Measurements from ENCODE around the gene RAI14.

RAI14 gene

GRCh38 chr5:34677428-34677827 lies 21.3 kb downstream of the RAI14 start:
- DNase-seq (ENCODE audit: low read depth, low spot score) = no peak
- no peaks in the 10 kb centered on the region for H3K27me3 ChIP-seq (ENCODE audit: insufficient read depth, insufficient read length)
- no peak overlapping the region for H3K4me3 ChIP-seq (ENCODE audit: insufficient read length, low read depth)
- H3K9me3 ChIP-seq (ENCODE audit: insufficient read depth, low read length) = no peaks in the 10 kb centered on the region
- H3K36me3 ChIP-seq (ENCODE audit: insufficient read depth, insufficient read length, low read length) = peaks cover 31% of the 10 kb centered on the region
- TF ChIP-seq ZNF274 (IDR thresholded peaks at IDR 0.05; ENCODE audit: low read depth, low read length) = no peak
- no peak for TF ChIP-seq SUZ12 (IDR thresholded peaks at IDR 0.05; ENCODE audit: extremely low read depth, insufficient read depth, insufficient read length)
- TF ChIP-seq YY1 (IDR thresholded peaks at IDR 0.05; ENCODE audit: insufficient read depth, insufficient read length) = no peak
- no peak overlapping the region for H3K9ac ChIP-seq (ENCODE audit: insufficient read length, low read depth)
- H3K4me1 ChIP-seq (ENCODE audit: insufficient read depth, insufficient read length) = peaks cover 4% of the 10 kb centered on the region

GRCh38 chr5:34680896-34681295 lies 24.8 kb downstream of the RAI14 start:
- peaks cover 6% of the 10 kb centered on the region for H3K4me1 ChIP-seq (ENCODE audit: insufficient read depth, insufficient read length)
- DNase-seq (ENCODE audit: low read depth, low spot score) = no peak
- peaks cover 17% of the 10 kb centered on the region for H3K36me3 ChIP-seq (ENCODE audit: insufficient read depth, insufficient read length, low read length)
- no peak overlapping the region for H3K9ac ChIP-seq (ENCODE audit: insufficient read length, low read depth)
- no peaks in the 10 kb centered on the region for H3K9me3 ChIP-seq (ENCODE audit: insufficient read depth, low read length)
- H3K27me3 ChIP-seq (ENCODE audit: insufficient read depth, insufficient read length) = no peaks in the 10 kb centered on the region
- TF ChIP-seq ZNF274 (IDR thresholded peaks at IDR 0.05; ENCODE audit: low read depth, low read length) = no peak
- no peak for TF ChIP-seq SUZ12 (IDR thresholded peaks at IDR 0.05; ENCODE audit: extremely low read depth, insufficient read depth, insufficient read length)
- TF ChIP-seq YY1 (IDR thresholded peaks at IDR 0.05; ENCODE audit: insufficient read depth, insufficient read length) = no peak
- no peak overlapping the region for H3K4me3 ChIP-seq (ENCODE audit: insufficient read length, low read depth)

GRCh38 chr5:34682926-34683623 lies 26.9 kb downstream of the RAI14 start:
- DNase-seq (ENCODE audit: low read depth, low spot score) = no peak
- Histone ChIP-seq H3K4me3 (ENCODE audit: insufficient read length, low read depth) (no peak overlapping the region), H3K9ac (ENCODE audit: insufficient read length, low read depth) (no peak overlapping the region), H3K27me3 (ENCODE audit: insufficient read depth, insufficient read length) (no peaks in the 10 kb centered on the region), H3K9me3 (ENCODE audit: insufficient read depth, low read length) (no peaks in the 10 kb centered on the region), H3K4me1 (ENCODE audit: insufficient read depth, insufficient read length) (peaks cover 6% of the 10 kb centered on the region), H3K36me3 (ENCODE audit: insufficient read depth, insufficient read length, low read length) (peaks cover 25% of the 10 kb centered on the region)
- TF ChIP-seq YY1 (IDR thresholded peaks at IDR 0.05; ENCODE audit: insufficient read depth, insufficient read length) (no peak), ZNF274 (IDR thresholded peaks at IDR 0.05; ENCODE audit: low read depth, low read length) (no peak), SUZ12 (IDR thresholded peaks at IDR 0.05; ENCODE audit: extremely low read depth, insufficient read depth, insufficient read length) (no peak)

DNA sequence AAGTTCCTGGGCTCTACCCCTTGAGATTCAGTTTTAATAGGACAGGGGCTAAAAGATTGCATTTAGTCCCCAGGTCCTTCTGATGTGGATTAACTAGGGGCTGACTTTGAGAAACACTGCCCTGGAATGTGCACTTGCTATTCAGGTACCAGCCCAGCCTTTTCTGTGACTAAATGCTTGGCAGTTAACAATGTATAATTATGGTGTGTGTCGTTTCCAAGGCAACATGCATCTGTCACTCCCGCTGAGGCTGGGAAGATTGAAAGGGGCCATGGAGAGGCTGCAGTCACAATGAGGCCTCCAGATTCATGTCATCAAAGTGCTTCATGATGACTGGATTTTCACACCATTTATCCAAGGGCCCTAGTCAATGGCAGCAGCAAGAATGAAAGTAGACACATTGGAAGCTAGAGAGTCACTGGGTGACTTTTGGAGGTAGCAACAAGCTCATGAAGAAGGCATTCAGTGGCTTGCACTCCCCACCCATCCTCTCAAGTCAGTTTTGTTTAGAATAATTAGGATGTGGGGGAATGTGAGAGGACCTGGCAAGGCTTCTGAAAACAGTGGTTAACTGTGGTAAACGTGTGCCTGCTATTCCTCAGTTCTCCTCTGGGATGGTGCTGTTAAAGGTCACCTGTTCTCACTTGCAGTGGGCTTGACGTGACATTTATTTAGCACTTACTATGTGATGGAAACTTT lies 28.3 kb downstream of the RAI14 start:
- peaks cover 33% of the 10 kb centered on the region for H3K36me3 ChIP-seq (ENCODE audit: insufficient read depth, insufficient read length, low read length)
- H3K4me1 ChIP-seq (ENCODE audit: insufficient read depth, insufficient read length) = peaks cover 6% of the 10 kb centered on the region
- no peaks in the 10 kb centered on the region for H3K9me3 ChIP-seq (ENCODE audit: insufficient read depth, low read length)
- peak; percentile 52 for DNase-seq (ENCODE audit: low read depth, low spot score)
- H3K9ac ChIP-seq (ENCODE audit: insufficient read length, low read depth) = peak overlapping the region; percentile 5
- no peak for TF ChIP-seq ZNF274 (IDR thresholded peaks at IDR 0.05; ENCODE audit: low read depth, low read length)
- TF ChIP-seq YY1 (IDR thresholded peaks at IDR 0.05; ENCODE audit: insufficient read depth, insufficient read length) = no peak
- TF ChIP-seq SUZ12 (IDR thresholded peaks at IDR 0.05; ENCODE audit: extremely low read depth, insufficient read depth, insufficient read length) = no peak
- H3K27me3 ChIP-seq (ENCODE audit: insufficient read depth, insufficient read length) = no peaks in the 10 kb centered on the region
- H3K4me3 ChIP-seq (ENCODE audit: insufficient read length, low read depth) = no peak overlapping the region

DNA sequence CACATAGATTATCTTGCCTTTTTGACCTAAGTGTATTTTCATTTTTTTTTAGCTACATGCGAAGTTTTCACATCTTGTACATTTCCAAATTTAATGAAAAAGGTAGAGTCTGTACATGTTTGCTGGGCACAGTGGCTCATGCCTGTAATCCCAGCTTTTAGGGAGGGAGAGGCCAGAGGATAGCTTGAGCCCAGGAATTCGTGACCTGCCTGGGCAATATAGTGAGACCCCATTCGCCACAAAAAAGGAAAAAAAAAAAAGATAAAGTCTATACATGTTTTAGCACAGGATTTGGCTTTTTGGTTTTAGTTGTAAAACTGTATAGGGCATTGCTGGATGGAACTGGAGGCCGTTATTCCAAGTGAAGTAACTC lies 28.8 kb downstream of the RAI14 start:
- H3K36me3 ChIP-seq (ENCODE audit: insufficient read depth, insufficient read length, low read length) = peaks cover 35% of the 10 kb centered on the region
- peaks cover 6% of the 10 kb centered on the region for H3K4me1 ChIP-seq (ENCODE audit: insufficient read depth, insufficient read length)
- no peak for DNase-seq (ENCODE audit: low read depth, low spot score)
- TF ChIP-seq YY1 (IDR thresholded peaks at IDR 0.05; ENCODE audit: insufficient read depth, insufficient read length) = no peak
- no peak for TF ChIP-seq ZNF274 (IDR thresholded peaks at IDR 0.05; ENCODE audit: low read depth, low read length)
- no peak for TF ChIP-seq SUZ12 (IDR thresholded peaks at IDR 0.05; ENCODE audit: extremely low read depth, insufficient read depth, insufficient read length)
- no peaks in the 10 kb centered on the region for H3K27me3 ChIP-seq (ENCODE audit: insufficient read depth, insufficient read length)
- peak overlapping the region; percentile 5 for H3K9ac ChIP-seq (ENCODE audit: insufficient read length, low read depth)
- H3K4me3 ChIP-seq (ENCODE audit: insufficient read length, low read depth) = no peak overlapping the region
- H3K9me3 ChIP-seq (ENCODE audit: insufficient read depth, low read length) = no peaks in the 10 kb centered on the region

GRCh38 chr5:34685485-34686165 lies 29.5 kb downstream of the RAI14 start:
- no peak for TF ChIP-seq SUZ12 (IDR thresholded peaks at IDR 0.05; ENCODE audit: extremely low read depth, insufficient read depth, insufficient read length)
- no peak for TF ChIP-seq ZNF274 (IDR thresholded peaks at IDR 0.05; ENCODE audit: low read depth, low read length)
- no peak for TF ChIP-seq YY1 (IDR thresholded peaks at IDR 0.05; ENCODE audit: insufficient read depth, insufficient read length)
- Histone ChIP-seq H3K9ac (ENCODE audit: insufficient read length, low read depth) (peak overlapping the region; percentile 15), H3K4me1 (ENCODE audit: insufficient read depth, insufficient read length) (peaks cover 6% of the 10 kb centered on the region), H3K36me3 (ENCODE audit: insufficient read depth, insufficient read length, low read length) (peaks cover 35% of the 10 kb centered on the region), H3K9me3 (ENCODE audit: insufficient read depth, low read length) (no peaks in the 10 kb centered on the region), H3K4me3 (ENCODE audit: insufficient read length, low read depth) (no peak overlapping the region), H3K27me3 (ENCODE audit: insufficient read depth, insufficient read length) (no peaks in the 10 kb centered on the region)
- DNase-seq (ENCODE audit: low read depth, low spot score) = peak; percentile 64

GRCh38 chr5:34686762-34687268 lies 30.7 kb downstream of the RAI14 start:
- Histone ChIP-seq H3K27me3 (ENCODE audit: insufficient read depth, insufficient read length) (no peaks in the 10 kb centered on the region), H3K9ac (ENCODE audit: insufficient read length, low read depth) (no peak overlapping the region), H3K36me3 (ENCODE audit: insufficient read depth, insufficient read length, low read length) (peaks cover 39% of the 10 kb centered on the region), H3K9me3 (ENCODE audit: insufficient read depth, low read length) (no peaks in the 10 kb centered on the region), H3K4me3 (ENCODE audit: insufficient read length, low read depth) (no peak overlapping the region), H3K4me1 (ENCODE audit: insufficient read depth, insufficient read length) (peaks cover 6% of the 10 kb centered on the region)
- TF ChIP-seq YY1 (IDR thresholded peaks at IDR 0.05; ENCODE audit: insufficient read depth, insufficient read length) = no peak
- TF ChIP-seq ZNF274 (IDR thresholded peaks at IDR 0.05; ENCODE audit: low read depth, low read length) = no peak
- TF ChIP-seq SUZ12 (IDR thresholded peaks at IDR 0.05; ENCODE audit: extremely low read depth, insufficient read depth, insufficient read length) = no peak
- no peak for DNase-seq (ENCODE audit: low read depth, low spot score)
